ENCODE data around the gene ASCL4.
A peak's percentile ranks its signal among the peaks of the same experiment; 100 is the strongest.
"Not testable (repeated sequence)": the region's sequence is repeated elsewhere in the genome, so short reads cannot be mapped to it uniquely, and the experiment has no call there.

The ASCL4 gene, protein sequence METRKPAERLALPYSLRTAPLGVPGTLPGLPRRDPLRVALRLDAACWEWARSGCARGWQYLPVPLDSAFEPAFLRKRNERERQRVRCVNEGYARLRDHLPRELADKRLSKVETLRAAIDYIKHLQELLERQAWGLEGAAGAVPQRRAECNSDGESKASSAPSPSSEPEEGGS

DNA sequence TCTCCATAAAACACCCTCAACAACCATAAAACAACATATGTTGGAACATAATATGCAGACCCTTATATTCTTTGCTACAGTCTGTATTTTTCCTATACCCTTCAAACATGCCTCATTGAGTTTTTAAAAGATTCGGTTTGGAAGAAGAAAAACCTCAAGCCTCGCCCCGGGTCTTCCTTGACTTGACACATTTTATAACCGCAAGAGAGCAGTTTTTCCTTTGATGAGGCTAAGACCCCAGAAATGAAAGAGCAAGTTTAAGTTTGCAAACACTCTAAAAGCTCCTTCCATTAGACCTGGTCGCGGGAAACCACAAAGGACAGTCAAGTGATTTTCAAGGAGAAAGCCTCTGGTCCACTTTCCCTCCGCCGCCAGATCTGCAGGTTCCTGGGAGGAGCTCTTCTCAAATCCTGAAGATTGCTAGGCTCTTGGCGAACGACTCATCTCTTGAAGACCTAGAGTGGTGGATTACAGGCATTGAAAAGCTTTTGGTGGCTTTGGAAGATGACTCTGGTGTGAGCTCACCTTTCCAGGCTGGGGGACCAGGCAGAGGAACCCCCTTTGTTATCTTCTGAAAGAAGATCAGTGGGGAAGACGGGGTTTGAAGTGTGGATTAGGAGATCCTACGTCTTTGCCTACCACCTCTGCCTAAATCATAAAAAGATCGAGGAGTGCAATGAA is at the start of gene ASCL4:
ASCL4 (plus strand) TSS at position 356 of the 681 bp plus-strand sequence. CDS start 515 bp downstream, outside the sequence.
- TF ChIP-seq CTCF (IDR thresholded peaks at IDR 0.05; ENCODE audit: poor library complexity, severe bottlenecking) = no peak
- ATAC-seq (ENCODE audit: low read depth) (no peak), DNase-seq (ENCODE audit: low spot score) (no peak)
- H3K27me3 ChIP-seq (ENCODE audit: insufficient read depth, poor library complexity, severe bottlenecking) = peaks cover 60% of the 10 kb centered on the region
- no peaks in the 10 kb centered on the region for H3K36me3 ChIP-seq (ENCODE audit: low read depth)
- H3K27ac ChIP-seq (ENCODE audit: poor library complexity, severe bottlenecking) = no peak within 1 kb of the TSS
- H3K4me1 ChIP-seq (ENCODE audit: insufficient read depth, poor library complexity, severe bottlenecking) = no peaks in the 10 kb centered on the region
- no peaks in the 10 kb centered on the region for H3K9me3 ChIP-seq (ENCODE audit: severe bottlenecking)
- H3K4me3 ChIP-seq (ENCODE audit: severe bottlenecking) = no peak within 1 kb of the TSS

GRCh38 chr12:107727327-107727726 is 47.2 kb upstream of the ASCL4 start:
- ATAC-seq (ENCODE audit: low read depth); H3K27me3 ChIP-seq (ENCODE audit: insufficient read depth, poor library complexity, severe bottlenecking); H3K4me1 ChIP-seq (ENCODE audit: insufficient read depth, poor library complexity, severe bottlenecking); H3K36me3 ChIP-seq (ENCODE audit: low read depth); DNase-seq (ENCODE audit: low spot score); H3K9me3 ChIP-seq (ENCODE audit: severe bottlenecking); H3K27ac ChIP-seq (ENCODE audit: poor library complexity, severe bottlenecking); H3K4me3 ChIP-seq (ENCODE audit: severe bottlenecking): not testable (repeated sequence)

GRCh38 chr12:107727742-107728141 is 46.8 kb upstream of the ASCL4 start:
- not testable (repeated sequence) for ATAC-seq (ENCODE audit: low read depth); DNase-seq (ENCODE audit: low spot score); H3K4me1 ChIP-seq (ENCODE audit: insufficient read depth, poor library complexity, severe bottlenecking)

GRCh38 chr12:107730618-107731341 is 43.7 kb upstream of the ASCL4 start:
- Histone ChIP-seq H3K36me3 (ENCODE audit: low read depth) (peaks cover 28% of the 10 kb centered on the region), H3K27ac (ENCODE audit: poor library complexity, severe bottlenecking) (no peak overlapping the region), H3K27me3 (ENCODE audit: insufficient read depth, poor library complexity, severe bottlenecking) (no peaks in the 10 kb centered on the region), H3K4me3 (ENCODE audit: severe bottlenecking) (no peak overlapping the region), H3K4me1 (ENCODE audit: insufficient read depth, poor library complexity, severe bottlenecking) (no peaks in the 10 kb centered on the region), H3K9me3 (ENCODE audit: severe bottlenecking) (no peaks in the 10 kb centered on the region)
- DNase-seq (ENCODE audit: low spot score) (no peak), ATAC-seq (ENCODE audit: low read depth) (no peak)
- TF ChIP-seq CTCF (IDR thresholded peaks at IDR 0.05; ENCODE audit: poor library complexity, severe bottlenecking) = no peak

More at GRCh38 chr12:107727742-107728141, 46.8 kb upstream of the ASCL4 start:
- H3K36me3 ChIP-seq (ENCODE audit: low read depth); H3K4me3 ChIP-seq (ENCODE audit: severe bottlenecking); H3K27ac ChIP-seq (ENCODE audit: poor library complexity, severe bottlenecking); H3K27me3 ChIP-seq (ENCODE audit: insufficient read depth, poor library complexity, severe bottlenecking); H3K9me3 ChIP-seq (ENCODE audit: severe bottlenecking): not testable (repeated sequence)

- ATAC-seq (ENCODE audit: low read depth) = peak; percentile 50
Observed at GRCh38 chr12:107731366-107731765, 43.1 kb upstream of the ASCL4 start.

More at GRCh38 chr12:107731366-107731765, 43.1 kb upstream of the ASCL4 start:
- no peak for DNase-seq (ENCODE audit: low spot score)
- no peak overlapping the region for H3K27ac ChIP-seq (ENCODE audit: poor library complexity, severe bottlenecking)
- no peak overlapping the region for H3K4me3 ChIP-seq (ENCODE audit: severe bottlenecking)
- no peaks in the 10 kb centered on the region for H3K27me3 ChIP-seq (ENCODE audit: insufficient read depth, poor library complexity, severe bottlenecking)
- peaks cover 34% of the 10 kb centered on the region for H3K36me3 ChIP-seq (ENCODE audit: low read depth)
- no peak for TF ChIP-seq CTCF (IDR thresholded peaks at IDR 0.05; ENCODE audit: poor library complexity, severe bottlenecking)
- H3K4me1 ChIP-seq (ENCODE audit: insufficient read depth, poor library complexity, severe bottlenecking) = no peaks in the 10 kb centered on the region
- H3K9me3 ChIP-seq (ENCODE audit: severe bottlenecking) = no peaks in the 10 kb centered on the region
